ENCODE data around the gene AMBP. TPM values are rescaled to one million over a fixed set of nuclear protein-coding genes. Genes with fewer than 3 reads are reported as not detected.

Gene AMBP
- total and polyA plus RNA-seq, 2 donors (not counting 1 experiment from before 2014, with no cell fraction given), result not detected

- Mint-ChIP-seq H3K27me3 (no peaks in the 10 kb centered on the region), H3K4me1 (no peaks in the 10 kb centered on the region), H3K4me3 (no peak overlapping the region), H3K9me3 (ENCODE audit: insufficient read depth) (peaks cover 8% of the 10 kb centered on the region), H3K27ac (no peak overlapping the region)
- Histone ChIP-seq H3K79me2 (ENCODE audit: control insufficient read depth, insufficient read depth, low read length) (no peaks in the 10 kb centered on the region), H3K36me3 (replicated peaks in 1 of 2; ENCODE audit: control extremely low read depth in 1 of 2, control insufficient read depth in 1 of 2, extremely low read depth in 1 of 2, insufficient read depth in 2 of 2, low read length in 1 of 2) (no peaks in the 10 kb centered on the region), H3K27ac (ENCODE audit: low read length in 2 of 2) (no peak overlapping the region), H2AFZ (ENCODE audit: insufficient read depth, low read depth, low read length, poor library complexity, severe bottlenecking) (no peak overlapping the region), H3K4me3 (ENCODE audit: control extremely low read depth in 1 of 5, extremely low read depth in 1 of 5, insufficient read depth in 1 of 5, low read depth in 2 of 5, low read length in 4 of 5) (no peak overlapping the region), H4K20me1 (ENCODE audit: control insufficient read depth, insufficient read depth, low read length, poor library complexity, severe bottlenecking) (no peaks in the 10 kb centered on the region), H3K9ac (ENCODE audit: low read length) (no peak overlapping the region), H3K4me2 (replicated peaks; ENCODE audit: low read depth, low read length, poor library complexity, severe bottlenecking) (no peak overlapping the region), H3K4me1 (ENCODE audit: control insufficient read depth in 2 of 2, insufficient read depth in 2 of 2, low read length in 2 of 2) (no peaks in the 10 kb centered on the region), H3K27me3 (replicated peaks in 1 of 4; ENCODE audit: control extremely low read depth in 1 of 4, control insufficient read depth in 3 of 4, insufficient read depth in 4 of 4, low read length in 3 of 4) (no peaks in the 10 kb centered on the region), H3K9me3 (ENCODE audit: control extremely low read depth in 1 of 3, control insufficient read depth in 2 of 3, insufficient read depth in 1 of 3, low read length in 2 of 3) (peaks cover 0 to 6% (median 0%) of the 10 kb centered on the region in 3 donors)
- ChIA-PET POLR2A (no interaction called here), CTCF (no interaction called here)
- WGBS (ENCODE audit: insufficient coverage), result 94% methylated on average over 2 of the region's 2 CpGs
- DNase-seq, result no peak
- TF ChIP-seq, protein P1, sequence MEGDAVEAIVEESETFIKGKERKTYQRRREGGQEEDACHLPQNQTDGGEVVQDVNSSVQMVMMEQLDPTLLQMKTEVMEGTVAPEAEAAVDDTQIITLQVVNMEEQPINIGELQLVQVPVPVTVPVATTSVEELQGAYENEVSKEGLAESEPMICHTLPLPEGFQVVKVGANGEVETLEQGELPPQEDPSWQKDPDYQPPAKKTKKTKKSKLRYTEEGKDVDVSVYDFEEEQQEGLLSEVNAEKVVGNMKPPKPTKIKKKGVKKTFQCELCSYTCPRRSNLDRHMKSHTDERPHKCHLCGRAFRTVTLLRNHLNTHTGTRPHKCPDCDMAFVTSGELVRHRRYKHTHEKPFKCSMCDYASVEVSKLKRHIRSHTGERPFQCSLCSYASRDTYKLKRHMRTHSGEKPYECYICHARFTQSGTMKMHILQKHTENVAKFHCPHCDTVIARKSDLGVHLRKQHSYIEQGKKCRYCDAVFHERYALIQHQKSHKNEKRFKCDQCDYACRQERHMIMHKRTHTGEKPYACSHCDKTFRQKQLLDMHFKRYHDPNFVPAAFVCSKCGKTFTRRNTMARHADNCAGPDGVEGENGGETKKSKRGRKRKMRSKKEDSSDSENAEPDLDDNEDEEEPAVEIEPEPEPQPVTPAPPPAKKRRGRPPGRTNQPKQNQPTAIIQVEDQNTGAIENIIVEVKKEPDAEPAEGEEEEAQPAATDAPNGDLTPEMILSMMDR (IDR thresholded peaks at IDR 0.05), result no peak
- no peak for TF ChIP-seq EZH2 (IDR thresholded peaks at IDR 0.05; ENCODE audit: borderline replicate concordance, insufficient read depth, low read depth, low read length, poor library complexity, severe bottlenecking)
- intact Hi-C loops (cut with micrococcal nuclease), result no loop called here
- ATAC-seq (ENCODE audit: low read depth), result no peak
Measured at GRCh38 chr9:114015607-114016006, 62.5 kb downstream of the AMBP start.

DNA sequence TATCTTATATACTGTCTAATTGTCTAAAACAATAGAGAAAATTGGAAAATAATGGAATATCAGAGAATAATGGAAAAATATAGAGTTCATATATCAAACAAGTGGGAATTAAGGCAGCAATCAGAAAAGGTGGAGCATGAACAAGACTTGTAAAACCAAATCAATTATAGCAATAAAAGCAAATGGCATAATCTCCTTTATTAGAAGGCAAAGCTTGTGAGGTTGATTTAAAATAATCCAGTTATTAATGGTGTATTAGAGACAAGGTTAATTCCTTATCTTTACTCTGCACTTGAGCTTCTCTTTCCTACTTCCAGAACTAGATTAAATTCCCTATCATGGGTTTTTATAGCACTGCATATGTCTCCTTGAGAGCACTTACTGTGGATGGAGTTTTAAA, 64.1 kb downstream of the AMBP start:
- TF ChIP-seq, protein P1 (IDR thresholded peaks at IDR 0.05), result no peak
- TF ChIP-seq EZH2 (IDR thresholded peaks at IDR 0.05; ENCODE audit: borderline replicate concordance, insufficient read depth, low read depth, low read length, poor library complexity, severe bottlenecking), result no peak
- Mint-ChIP-seq H3K27ac (no peak overlapping the region), H3K27me3 (no peaks in the 10 kb centered on the region), H3K4me3 (no peak overlapping the region), H3K9me3 (ENCODE audit: insufficient read depth) (peaks cover 8% of the 10 kb centered on the region), H3K4me1 (no peaks in the 10 kb centered on the region)
- ATAC-seq (ENCODE audit: low read depth) (no peak), DNase-seq (no peak)
- Histone ChIP-seq H3K9ac (ENCODE audit: low read length) (no peak overlapping the region), H3K4me3 (ENCODE audit: control extremely low read depth in 1 of 5, extremely low read depth in 1 of 5, insufficient read depth in 1 of 5, low read depth in 2 of 5, low read length in 4 of 5) (no peak overlapping the region), H3K4me2 (replicated peaks; ENCODE audit: low read depth, low read length, poor library complexity, severe bottlenecking) (no peak overlapping the region), H3K4me1 (ENCODE audit: control insufficient read depth in 2 of 2, insufficient read depth in 2 of 2, low read length in 2 of 2) (no peaks in the 10 kb centered on the region), H3K27me3 (replicated peaks in 1 of 4; ENCODE audit: control extremely low read depth in 1 of 4, control insufficient read depth in 3 of 4, insufficient read depth in 4 of 4, low read length in 3 of 4) (no peaks in the 10 kb centered on the region), H3K79me2 (ENCODE audit: control insufficient read depth, insufficient read depth, low read length) (no peaks in the 10 kb centered on the region), H2AFZ (ENCODE audit: insufficient read depth, low read depth, low read length, poor library complexity, severe bottlenecking) (no peak overlapping the region), H4K20me1 (ENCODE audit: control insufficient read depth, insufficient read depth, low read length, poor library complexity, severe bottlenecking) (no peaks in the 10 kb centered on the region), H3K9me3 (ENCODE audit: control extremely low read depth in 1 of 3, control insufficient read depth in 2 of 3, insufficient read depth in 1 of 3, low read length in 2 of 3) (peaks cover 0 to 6% (median 0%) of the 10 kb centered on the region in 3 donors), H3K27ac (ENCODE audit: low read length in 2 of 2) (no peak overlapping the region), H3K36me3 (replicated peaks in 1 of 2; ENCODE audit: control extremely low read depth in 1 of 2, control insufficient read depth in 1 of 2, extremely low read depth in 1 of 2, insufficient read depth in 2 of 2, low read length in 1 of 2) (no peaks in the 10 kb centered on the region)
- intact Hi-C loops (cut with micrococcal nuclease), result no loop called here
- POLR2A ChIA-PET, result no interaction called here
- CTCF ChIA-PET, result no interaction called here
